WTC11 (cell line): ENCODE measurements around the gene FAM227B.

ENCODE experiments used
- CREB1 ChIP-seq: sonication (generic); formaldehyde crosslinking; IDR thresholded peaks from 2 replicates; pipeline ENCODE4 v1.8.0; 2023; ENCODE audit warnings: mild to moderate bottlenecking, missing genetic modification reagents
- IRF2 ChIP-seq: sonication (generic); formaldehyde crosslinking; IDR thresholded peaks from 2 replicates; pipeline ENCODE4 v1.8.0; 2022; ENCODE audit warnings: low read depth, missing genetic modification reagents, borderline replicate concordance
- NR1H2 ChIP-seq: sonication (generic); formaldehyde crosslinking; IDR thresholded peaks from 2 replicates; pipeline ENCODE4 v1.9.0; 2021; ENCODE audit warnings: mild to moderate bottlenecking, moderate library complexity, missing genetic modification reagents
- NR3C1 ChIP-seq: sonication (generic); formaldehyde crosslinking; conservative IDR thresholded peaks from 2 replicates; pipeline ENCODE4 v1.8.1; 2023; ENCODE audit warnings: low read depth, mild to moderate bottlenecking, missing genetic modification reagents
- SMAD4 ChIP-seq: sonication (generic); formaldehyde crosslinking; IDR thresholded peaks from 2 replicates; pipeline ENCODE4 v1.8.0; 2022; ENCODE audit warnings: mild to moderate bottlenecking, missing genetic modification reagents
- TP53 ChIP-seq: sonication (generic); formaldehyde crosslinking; IDR thresholded peaks from 2 replicates; pipeline ENCODE4 v1.8.1; 2023; ENCODE audit warnings: mild to moderate bottlenecking, missing genetic modification reagents
- ZNF232 ChIP-seq: sonication (generic); formaldehyde crosslinking; IDR thresholded peaks from 2 replicates; pipeline ENCODE4 v1.8.0; 2022; ENCODE audit warnings: mild to moderate bottlenecking, missing genetic modification reagents
- TF ChIP-seq, protein P1 (sequence below): fragments of 200-600 bp; IDR thresholded peaks from 2 replicates; pipeline ENCODE4 v1.8.0; 2022; ENCODE audit warnings: antibody characterized with exemption
- TF ChIP-seq, protein P2 (sequence below): sonication (generic); formaldehyde crosslinking; IDR thresholded peaks from 2 replicates; pipeline ENCODE4 v1.8.0; 2022; ENCODE audit warnings: missing genetic modification reagents
- TF ChIP-seq, protein P3 (sequence below): sonication (generic); formaldehyde crosslinking; IDR thresholded peaks from 2 replicates; pipeline ENCODE4 v1.8.0; 2022; ENCODE audit warnings: mild to moderate bottlenecking, missing genetic modification reagents
- TF ChIP-seq, protein P4 (sequence below): sonication (generic); formaldehyde crosslinking; IDR thresholded peaks from 2 replicates; pipeline ENCODE4 v1.8.1; 2023; ENCODE audit warnings: mild to moderate bottlenecking, missing genetic modification reagents, moderate library complexity
- TF ChIP-seq, protein P5 (sequence below): sonication (generic); formaldehyde crosslinking; IDR thresholded peaks from 2 replicates; pipeline ENCODE4 v1.8.0; 2022; ENCODE audit warnings: mild to moderate bottlenecking, missing genetic modification reagents

DNA sequence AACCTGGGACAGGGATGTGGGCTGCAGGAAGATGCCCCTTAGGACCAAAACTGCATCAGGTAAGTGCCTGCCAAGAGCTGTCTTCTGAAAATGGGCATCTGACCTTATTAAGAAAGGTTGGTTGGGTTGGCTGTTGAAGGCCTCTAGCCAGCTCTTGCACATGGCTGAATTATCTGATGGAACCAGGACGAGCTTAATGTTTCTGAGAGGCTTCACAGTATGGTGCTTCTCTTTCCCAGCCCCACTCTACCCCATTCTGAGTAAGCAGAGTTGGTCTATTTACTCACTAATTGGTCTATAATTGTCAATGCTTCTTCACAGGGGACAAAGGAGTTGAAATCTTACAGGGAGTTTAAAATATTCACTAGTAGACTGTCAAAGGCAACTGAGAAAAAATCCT lies 48.7 kb upstream of the FAM227B start:
- TF ChIP-seq, protein P1, sequence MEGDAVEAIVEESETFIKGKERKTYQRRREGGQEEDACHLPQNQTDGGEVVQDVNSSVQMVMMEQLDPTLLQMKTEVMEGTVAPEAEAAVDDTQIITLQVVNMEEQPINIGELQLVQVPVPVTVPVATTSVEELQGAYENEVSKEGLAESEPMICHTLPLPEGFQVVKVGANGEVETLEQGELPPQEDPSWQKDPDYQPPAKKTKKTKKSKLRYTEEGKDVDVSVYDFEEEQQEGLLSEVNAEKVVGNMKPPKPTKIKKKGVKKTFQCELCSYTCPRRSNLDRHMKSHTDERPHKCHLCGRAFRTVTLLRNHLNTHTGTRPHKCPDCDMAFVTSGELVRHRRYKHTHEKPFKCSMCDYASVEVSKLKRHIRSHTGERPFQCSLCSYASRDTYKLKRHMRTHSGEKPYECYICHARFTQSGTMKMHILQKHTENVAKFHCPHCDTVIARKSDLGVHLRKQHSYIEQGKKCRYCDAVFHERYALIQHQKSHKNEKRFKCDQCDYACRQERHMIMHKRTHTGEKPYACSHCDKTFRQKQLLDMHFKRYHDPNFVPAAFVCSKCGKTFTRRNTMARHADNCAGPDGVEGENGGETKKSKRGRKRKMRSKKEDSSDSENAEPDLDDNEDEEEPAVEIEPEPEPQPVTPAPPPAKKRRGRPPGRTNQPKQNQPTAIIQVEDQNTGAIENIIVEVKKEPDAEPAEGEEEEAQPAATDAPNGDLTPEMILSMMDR: no peak
- TF ChIP-seq NR3C1 (CRISPR knock-in tag): no peak
- TF ChIP-seq, protein P2, sequence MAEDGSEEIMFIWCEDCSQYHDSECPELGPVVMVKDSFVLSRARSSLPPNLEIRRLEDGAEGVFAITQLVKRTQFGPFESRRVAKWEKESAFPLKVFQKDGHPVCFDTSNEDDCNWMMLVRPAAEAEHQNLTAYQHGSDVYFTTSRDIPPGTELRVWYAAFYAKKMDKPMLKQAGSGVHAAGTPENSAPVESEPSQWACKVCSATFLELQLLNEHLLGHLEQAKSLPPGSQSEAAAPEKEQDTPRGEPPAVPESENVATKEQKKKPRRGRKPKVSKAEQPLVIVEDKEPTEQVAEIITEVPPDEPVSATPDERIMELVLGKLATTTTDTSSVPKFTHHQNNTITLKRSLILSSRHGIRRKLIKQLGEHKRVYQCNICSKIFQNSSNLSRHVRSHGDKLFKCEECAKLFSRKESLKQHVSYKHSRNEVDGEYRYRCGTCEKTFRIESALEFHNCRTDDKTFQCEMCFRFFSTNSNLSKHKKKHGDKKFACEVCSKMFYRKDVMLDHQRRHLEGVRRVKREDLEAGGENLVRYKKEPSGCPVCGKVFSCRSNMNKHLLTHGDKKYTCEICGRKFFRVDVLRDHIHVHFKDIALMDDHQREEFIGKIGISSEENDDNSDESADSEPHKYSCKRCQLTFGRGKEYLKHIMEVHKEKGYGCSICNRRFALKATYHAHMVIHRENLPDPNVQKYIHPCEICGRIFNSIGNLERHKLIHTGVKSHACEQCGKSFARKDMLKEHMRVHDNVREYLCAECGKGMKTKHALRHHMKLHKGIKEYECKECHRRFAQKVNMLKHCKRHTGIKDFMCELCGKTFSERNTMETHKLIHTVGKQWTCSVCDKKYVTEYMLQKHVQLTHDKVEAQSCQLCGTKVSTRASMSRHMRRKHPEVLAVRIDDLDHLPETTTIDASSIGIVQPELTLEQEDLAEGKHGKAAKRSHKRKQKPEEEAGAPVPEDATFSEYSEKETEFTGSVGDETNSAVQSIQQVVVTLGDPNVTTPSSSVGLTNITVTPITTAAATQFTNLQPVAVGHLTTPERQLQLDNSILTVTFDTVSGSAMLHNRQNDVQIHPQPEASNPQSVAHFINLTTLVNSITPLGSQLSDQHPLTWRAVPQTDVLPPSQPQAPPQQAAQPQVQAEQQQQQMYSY (CRISPR knock-in tag): no peak
- TF ChIP-seq IRF2 (CRISPR knock-in tag): no peak
- TF ChIP-seq, protein P3, sequence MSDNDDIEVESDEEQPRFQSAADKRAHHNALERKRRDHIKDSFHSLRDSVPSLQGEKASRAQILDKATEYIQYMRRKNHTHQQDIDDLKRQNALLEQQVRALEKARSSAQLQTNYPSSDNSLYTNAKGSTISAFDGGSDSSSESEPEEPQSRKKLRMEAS (CRISPR knock-in tag): no peak
- TF ChIP-seq, protein P4, sequence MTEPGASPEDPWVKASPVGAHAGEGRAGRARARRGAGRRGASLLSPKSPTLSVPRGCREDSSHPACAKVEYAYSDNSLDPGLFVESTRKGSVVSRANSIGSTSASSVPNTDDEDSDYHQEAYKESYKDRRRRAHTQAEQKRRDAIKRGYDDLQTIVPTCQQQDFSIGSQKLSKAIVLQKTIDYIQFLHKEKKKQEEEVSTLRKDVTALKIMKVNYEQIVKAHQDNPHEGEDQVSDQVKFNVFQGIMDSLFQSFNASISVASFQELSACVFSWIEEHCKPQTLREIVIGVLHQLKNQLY (CRISPR knock-in tag): no peak
- no peak for TF ChIP-seq CREB1 (CRISPR knock-in tag)
- TF ChIP-seq, protein P5, sequence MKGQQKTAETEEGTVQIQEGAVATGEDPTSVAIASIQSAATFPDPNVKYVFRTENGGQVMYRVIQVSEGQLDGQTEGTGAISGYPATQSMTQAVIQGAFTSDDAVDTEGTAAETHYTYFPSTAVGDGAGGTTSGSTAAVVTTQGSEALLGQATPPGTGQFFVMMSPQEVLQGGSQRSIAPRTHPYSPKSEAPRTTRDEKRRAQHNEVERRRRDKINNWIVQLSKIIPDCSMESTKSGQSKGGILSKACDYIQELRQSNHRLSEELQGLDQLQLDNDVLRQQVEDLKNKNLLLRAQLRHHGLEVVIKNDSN: no peak
- no peak for TF ChIP-seq SMAD4 (CRISPR knock-in tag)
- TF ChIP-seq ZNF232 (CRISPR knock-in tag): no peak
- no peak for TF ChIP-seq TP53 (CRISPR knock-in tag)
- no peak for TF ChIP-seq NR1H2 (CRISPR knock-in tag)
